ENCODE measurements around the gene GPRIN3. TPM values are rescaled to one million over a fixed set of nuclear protein-coding genes. Genes with fewer than 3 reads are reported as not detected.

GPRIN3 gene
- total and polyA plus RNA-seq, 2 experiments from 2014 or later, result 0.74 to 3.2 TPM

DNA sequence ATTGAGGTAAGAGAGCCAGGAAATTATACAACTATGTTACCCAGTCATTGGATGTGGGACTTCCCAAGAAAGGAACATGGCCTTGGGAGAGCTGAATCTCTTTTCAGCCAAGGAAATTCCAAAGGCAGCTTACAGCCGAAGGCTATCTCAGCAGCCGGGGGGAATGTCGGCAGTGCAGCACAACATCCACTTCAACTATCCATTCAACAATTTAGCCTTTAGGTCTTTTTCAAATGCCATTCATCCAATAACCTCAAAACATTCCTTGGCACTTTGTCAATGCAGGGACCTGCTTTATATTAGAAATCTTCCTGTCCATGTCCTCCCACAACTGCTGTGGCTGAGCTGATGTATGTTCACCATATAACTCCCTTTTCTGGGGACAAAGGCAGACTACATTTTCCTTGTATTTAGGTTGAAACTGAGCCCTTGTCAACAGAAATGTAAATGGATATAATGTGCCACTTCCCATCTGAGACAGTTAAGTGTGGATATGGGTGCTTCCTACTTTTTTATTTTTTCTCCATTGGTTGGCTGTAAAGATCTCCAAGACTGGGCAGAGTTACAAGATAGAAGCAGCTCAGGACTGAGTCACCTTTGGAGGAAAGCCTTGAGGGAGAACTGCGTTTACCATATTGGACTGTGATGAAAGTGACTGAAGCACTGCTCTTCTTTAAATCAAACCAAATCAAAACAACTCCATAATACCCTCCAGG lies 94.8 kb downstream of the GPRIN3 start:
- Histone ChIP-seq H3F3A (replicated peaks; ENCODE audit: low read depth) (no peaks in the 10 kb centered on the region), H3K27me3 (ENCODE audit: insufficient read depth) (no peaks in the 10 kb centered on the region), H3K4me3 (no peak overlapping the region), H3K9me2 (ENCODE audit: insufficient read depth) (peaks cover 26% of the 10 kb centered on the region; the same call in 1 of the 2 replicates), H3K36me3 (ENCODE audit: insufficient read depth) (no peaks in the 10 kb centered on the region), H4K20me1 (replicated peaks; ENCODE audit: insufficient read depth) (no peaks in the 10 kb centered on the region), H3K4me2 (no peak overlapping the region), H3K79me2 (replicated peaks; ENCODE audit: insufficient read depth) (no peaks in the 10 kb centered on the region), H2AFZ (0 out of 2 replicates have a peak overlapping the region, but pooled peaks have one; percentile 32), H3K4me1 (ENCODE audit: insufficient read depth) (no peaks in the 10 kb centered on the region), H3K27ac (ENCODE audit: low read depth) (no peak overlapping the region)
- H3K4me1 Mint-ChIP-seq, result peaks cover 4% of the 10 kb centered on the region; the same call in 2 of the 3 replicates
- DNase-seq (ENCODE audit: low spot score) (no peak), ATAC-seq (no peak)
- H3K9me3 Mint-ChIP-seq, result peaks cover 11% of the 10 kb centered on the region; the same call in 2 of the 3 replicates
- TF ChIP-seq JUNB (IDR thresholded peaks at IDR 0.05; ENCODE audit: unreplicated experiment) (no peak), STAT1 (IDR thresholded peaks at IDR 0.05; ENCODE audit: unreplicated experiment) (no peak), ZNF114 (CRISPR knock-in tag; IDR thresholded peaks at IDR 0.05) (no peak), NANOG (IDR thresholded peaks at IDR 0.05; ENCODE audit: borderline replicate concordance) (no peak), REST (IDR thresholded peaks at IDR 0.05; ENCODE audit: unreplicated experiment) (no peak), CREB1 (CRISPR knock-in tag; IDR thresholded peaks at IDR 0.05; ENCODE audit: low read depth) (no peak), EZH2phosphoT487 (IDR thresholded peaks at IDR 0.05; ENCODE audit: unreplicated experiment) (no peak), EZH2 (IDR thresholded peaks at IDR 0.05; ENCODE audit: low read depth, unreplicated experiment) (no peak)
- TF ChIP-seq, protein P1, sequence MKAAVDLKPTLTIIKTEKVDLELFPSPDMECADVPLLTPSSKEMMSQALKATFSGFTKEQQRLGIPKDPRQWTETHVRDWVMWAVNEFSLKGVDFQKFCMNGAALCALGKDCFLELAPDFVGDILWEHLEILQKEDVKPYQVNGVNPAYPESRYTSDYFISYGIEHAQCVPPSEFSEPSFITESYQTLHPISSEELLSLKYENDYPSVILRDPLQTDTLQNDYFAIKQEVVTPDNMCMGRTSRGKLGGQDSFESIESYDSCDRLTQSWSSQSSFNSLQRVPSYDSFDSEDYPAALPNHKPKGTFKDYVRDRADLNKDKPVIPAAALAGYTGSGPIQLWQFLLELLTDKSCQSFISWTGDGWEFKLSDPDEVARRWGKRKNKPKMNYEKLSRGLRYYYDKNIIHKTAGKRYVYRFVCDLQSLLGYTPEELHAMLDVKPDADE (IDR thresholded peaks at IDR 0.05), result no peak
- H3K27ac Mint-ChIP-seq, result no peak overlapping the region
- H3K4me3 Mint-ChIP-seq, result no peak overlapping the region
- no peaks in the 10 kb centered on the region; the same call in 2 of the 3 replicates for H3K36me3 Mint-ChIP-seq (ENCODE audit: low read depth)
- peaks cover 4% of the 10 kb centered on the region for H3K27me3 Mint-ChIP-seq (ENCODE audit: insufficient read depth, low read depth, poor library complexity)

GRCh38 chr4:89204624-89205023 lies 103.0 kb downstream of the GPRIN3 start:
- no peaks in the 10 kb centered on the region; the same call in 1 of the 2 replicates for H3K36me3 ChIP-seq (ENCODE audit: insufficient read depth)
- H3K4me3 ChIP-seq, result no peak overlapping the region
- TF ChIP-seq CTCF (conservative IDR thresholded peaks at IDR 0.05; ENCODE audit: low read depth in 2 of 2) (no peak), EZH2phosphoT487 (IDR thresholded peaks at IDR 0.05; ENCODE audit: unreplicated experiment) (no peak), EZH2 (IDR thresholded peaks at IDR 0.05; ENCODE audit: low read depth, unreplicated experiment) (no peak)
- H3F3A ChIP-seq (replicated peaks; ENCODE audit: low read depth), result no peaks in the 10 kb centered on the region
- DNase-seq (ENCODE audit: low spot score) (no peak), ATAC-seq (no peak)
- H4K20me1 ChIP-seq (replicated peaks; ENCODE audit: insufficient read depth), result no peaks in the 10 kb centered on the region
- peaks cover 10% of the 10 kb centered on the region; the same call in 1 of the 2 replicates for H3K9me2 ChIP-seq (ENCODE audit: insufficient read depth)
- Mint-ChIP-seq H3K36me3 (ENCODE audit: low read depth) (no peaks in the 10 kb centered on the region; the same call in 2 of the 3 replicates), H3K27me3 (ENCODE audit: insufficient read depth, low read depth, poor library complexity) (no peaks in the 10 kb centered on the region), H3K9me3 (peaks cover 11% of the 10 kb centered on the region; the same call in 2 of the 3 replicates), H3K4me1 (no peaks in the 10 kb centered on the region), H3K27ac (no peak overlapping the region), H3K4me3 (no peak overlapping the region)
- no peaks in the 10 kb centered on the region for H3K79me2 ChIP-seq (replicated peaks; ENCODE audit: insufficient read depth)
- H3K4me1 ChIP-seq (ENCODE audit: insufficient read depth), result no peaks in the 10 kb centered on the region
- no peak overlapping the region for H3K27ac ChIP-seq (ENCODE audit: low read depth)
- H3K4me2 ChIP-seq, result no peak overlapping the region
- H3K27me3 ChIP-seq (ENCODE audit: insufficient read depth), result no peaks in the 10 kb centered on the region
- H2AFZ ChIP-seq, result no peak overlapping the region

All from GM23338 (cell line).